SK-N-SH treated with all-trans-retinoic acid at 6 μM for 48 hours (cell line): ENCODE measurements around the gene RSPH9.

Source experiments
- ATAC-seq: fragments of 200-7000 bp; cut with Tn5 transposase; 3 replicates; pipeline ENCODE4 v1.9.1; 2020; ENCODE audit warnings: mild to moderate bottlenecking, moderate library complexity
- BACH2 ChIP-seq: fragments of 250-450 bp; sonication (Bioruptor Pico); IDR thresholded peaks from 2 replicates; pipeline ENCODE4 v1.9.0; 2021; ENCODE audit warnings: mild to moderate bottlenecking, borderline replicate concordance
- CREB5 ChIP-seq: fragments of 250-450 bp; sonication (Bioruptor Pico); IDR thresholded peaks from 2 replicates; pipeline ENCODE4 v1.5.1; 2020; ENCODE audit warnings: low read depth, mild to moderate bottlenecking, moderate library complexity
- CSDC2 ChIP-seq: fragments of 250-450 bp; sonication (Bioruptor Pico); IDR thresholded peaks from 2 replicates; pipeline ENCODE4 v1.5.0; 2020; ENCODE audit warnings: mild to moderate bottlenecking, moderate library complexity
- ESRRG ChIP-seq: fragments of 250-450 bp; sonication (Bioruptor Pico); IDR thresholded peaks from 2 replicates; pipeline ENCODE4 v1.6.1; 2021; ENCODE audit warnings: mild to moderate bottlenecking
- GLIS3 ChIP-seq: fragments of 250-450 bp; sonication (Bioruptor Pico); IDR thresholded peaks from 2 replicates; pipeline ENCODE4 v1.5.0; 2020; ENCODE audit warnings: mild to moderate bottlenecking, moderate library complexity
- ISL1 ChIP-seq: fragments of 250-450 bp; sonication (Bioruptor Pico); IDR thresholded peaks from 2 replicates; pipeline ENCODE4 v2.1.2; 2022; ENCODE audit warnings: mild to moderate bottlenecking, moderate library complexity
- OSR1 ChIP-seq: fragments of 250-450 bp; sonication (Bioruptor Pico); IDR thresholded peaks from 2 replicates; pipeline ENCODE4 v1.8.0; 2022; ENCODE audit warnings: moderate library complexity, mild to moderate bottlenecking, inconsistent platforms
- PPARA ChIP-seq: fragments of 250-450 bp; sonication (Bioruptor Pico); IDR thresholded peaks from 2 replicates; pipeline ENCODE4 v1.5.0; 2020; ENCODE audit warnings: mild to moderate bottlenecking, borderline replicate concordance
- RARB ChIP-seq: fragments of 250-450 bp; sonication (Bioruptor Pico); IDR thresholded peaks from 2 replicates; pipeline ENCODE4 v1.8.0; 2021; ENCODE audit warnings: mild to moderate bottlenecking, moderate library complexity
- SNAI2 ChIP-seq: fragments of 250-450 bp; sonication (Bioruptor Pico); IDR thresholded peaks from 2 replicates; pipeline ENCODE4 v1.5.0; 2020; ENCODE audit warnings: mild to moderate bottlenecking, moderate library complexity
- TCF4 ChIP-seq: fragments of 250-450 bp; sonication (Bioruptor Pico); IDR thresholded peaks from 2 replicates; pipeline ENCODE4 v1.8.0; 2021; ENCODE audit warnings: mild to moderate bottlenecking, moderate library complexity, borderline replicate concordance
- TOX ChIP-seq: fragments of 250-450 bp; sonication (Bioruptor Pico); IDR thresholded peaks from 2 replicates; pipeline ENCODE4 v1.8.0; 2021; ENCODE audit warnings: mild to moderate bottlenecking, moderate library complexity, borderline replicate concordance
- ZC3H10 ChIP-seq: fragments of 250-450 bp; sonication (Bioruptor Pico); IDR thresholded peaks from 2 replicates; pipeline ENCODE4 v1.5.1; 2021; ENCODE audit warnings: mild to moderate bottlenecking, moderate library complexity
- ZFP3 ChIP-seq: fragments of 250-450 bp; sonication (Bioruptor Pico); IDR thresholded peaks from 2 replicates; pipeline ENCODE4 v1.5.0; 2020; ENCODE audit warnings: mild to moderate bottlenecking, moderate library complexity
- ZNF565 ChIP-seq: fragments of 450-650 bp; formaldehyde crosslinking; conservative IDR thresholded peaks from 2 replicates; pipeline ENCODE4 v1.5.0; 2020; ENCODE audit warnings: low read depth, mild to moderate bottlenecking, moderate library complexity
- ZNF70 ChIP-seq: fragments of 450-650 bp; formaldehyde crosslinking; IDR thresholded peaks from 2 replicates; pipeline ENCODE4 v1.5.0; 2020; ENCODE audit warnings: mild to moderate bottlenecking, moderate library complexity
- ZNF8 ChIP-seq: fragments of 450-650 bp; formaldehyde crosslinking; IDR thresholded peaks from 2 replicates; pipeline ENCODE4 v1.5.0; 2020; ENCODE audit warnings: mild to moderate bottlenecking, moderate library complexity
- TF ChIP-seq, protein P1 (sequence below): fragments of 250-450 bp; sonication (Bioruptor Pico); IDR thresholded peaks from 2 replicates; pipeline ENCODE4 v1.5.1; 2021; ENCODE audit warnings: mild to moderate bottlenecking, moderate library complexity
- TF ChIP-seq, protein P2 (sequence below): fragments of 250-450 bp; sonication (Bioruptor Pico); IDR thresholded peaks from 2 replicates; pipeline ENCODE4 v1.8.0; 2020; ENCODE audit warnings: mild to moderate bottlenecking, moderate library complexity, borderline replicate concordance
- TF ChIP-seq, protein P3 (sequence below): fragments of 250-450 bp; sonication (Bioruptor Pico); IDR thresholded peaks from 2 replicates; pipeline ENCODE4 v1.5.0; 2020; ENCODE audit warnings: mild to moderate bottlenecking, moderate library complexity
- TF ChIP-seq, protein P4 (sequence below): fragments of 250-450 bp; sonication (Bioruptor Pico); IDR thresholded peaks from 2 replicates; pipeline ENCODE4 v1.8.0; 2021; ENCODE audit warnings: low read depth, mild to moderate bottlenecking, moderate library complexity, borderline replicate concordance

The RSPH9 gene

GRCh38 chr6:43674921-43675320, 30.1 kb downstream of the RSPH9 start:
- no peak for ATAC-seq
- TF ChIP-seq PPARA (CRISPR knock-in tag) (no peak), ZNF565 (CRISPR knock-in tag) (no peak), TCF4 (CRISPR knock-in tag) (no peak), CSDC2 (no peak), ZNF70 (CRISPR knock-in tag) (no peak), OSR1 (no peak), ZC3H10 (CRISPR knock-in tag) (no peak), ZNF8 (CRISPR knock-in tag) (no peak), BACH2 (CRISPR knock-in tag) (no peak), RARB (no peak), TOX (no peak), ZFP3 (no peak), CREB5 (no peak), GLIS3 (CRISPR knock-in tag) (no peak), ESRRG (CRISPR knock-in tag) (no peak)
- TF ChIP-seq, protein P1, sequence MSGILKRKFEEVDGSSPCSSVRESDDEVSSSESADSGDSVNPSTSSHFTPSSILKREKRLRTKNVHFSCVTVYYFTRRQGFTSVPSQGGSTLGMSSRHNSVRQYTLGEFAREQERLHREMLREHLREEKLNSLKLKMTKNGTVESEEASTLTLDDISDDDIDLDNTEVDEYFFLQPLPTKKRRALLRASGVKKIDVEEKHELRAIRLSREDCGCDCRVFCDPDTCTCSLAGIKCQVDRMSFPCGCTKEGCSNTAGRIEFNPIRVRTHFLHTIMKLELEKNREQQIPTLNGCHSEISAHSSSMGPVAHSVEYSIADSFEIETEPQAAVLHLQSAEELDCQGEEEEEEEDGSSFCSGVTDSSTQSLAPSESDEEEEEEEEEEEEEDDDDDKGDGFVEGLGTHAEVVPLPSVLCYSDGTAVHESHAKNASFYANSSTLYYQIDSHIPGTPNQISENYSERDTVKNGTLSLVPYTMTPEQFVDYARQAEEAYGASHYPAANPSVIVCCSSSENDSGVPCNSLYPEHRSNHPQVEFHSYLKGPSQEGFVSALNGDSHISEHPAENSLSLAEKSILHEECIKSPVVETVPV (CRISPR knock-in tag), result no peak
- TF ChIP-seq, protein P2, sequence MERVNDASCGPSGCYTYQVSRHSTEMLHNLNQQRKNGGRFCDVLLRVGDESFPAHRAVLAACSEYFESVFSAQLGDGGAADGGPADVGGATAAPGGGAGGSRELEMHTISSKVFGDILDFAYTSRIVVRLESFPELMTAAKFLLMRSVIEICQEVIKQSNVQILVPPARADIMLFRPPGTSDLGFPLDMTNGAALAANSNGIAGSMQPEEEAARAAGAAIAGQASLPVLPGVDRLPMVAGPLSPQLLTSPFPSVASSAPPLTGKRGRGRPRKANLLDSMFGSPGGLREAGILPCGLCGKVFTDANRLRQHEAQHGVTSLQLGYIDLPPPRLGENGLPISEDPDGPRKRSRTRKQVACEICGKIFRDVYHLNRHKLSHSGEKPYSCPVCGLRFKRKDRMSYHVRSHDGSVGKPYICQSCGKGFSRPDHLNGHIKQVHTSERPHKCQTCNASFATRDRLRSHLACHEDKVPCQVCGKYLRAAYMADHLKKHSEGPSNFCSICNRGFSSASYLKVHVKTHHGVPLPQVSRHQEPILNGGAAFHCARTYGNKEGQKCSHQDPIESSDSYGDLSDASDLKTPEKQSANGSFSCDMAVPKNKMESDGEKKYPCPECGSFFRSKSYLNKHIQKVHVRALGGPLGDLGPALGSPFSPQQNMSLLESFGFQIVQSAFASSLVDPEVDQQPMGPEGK (CRISPR knock-in tag), result no peak
- TF ChIP-seq, protein P3, sequence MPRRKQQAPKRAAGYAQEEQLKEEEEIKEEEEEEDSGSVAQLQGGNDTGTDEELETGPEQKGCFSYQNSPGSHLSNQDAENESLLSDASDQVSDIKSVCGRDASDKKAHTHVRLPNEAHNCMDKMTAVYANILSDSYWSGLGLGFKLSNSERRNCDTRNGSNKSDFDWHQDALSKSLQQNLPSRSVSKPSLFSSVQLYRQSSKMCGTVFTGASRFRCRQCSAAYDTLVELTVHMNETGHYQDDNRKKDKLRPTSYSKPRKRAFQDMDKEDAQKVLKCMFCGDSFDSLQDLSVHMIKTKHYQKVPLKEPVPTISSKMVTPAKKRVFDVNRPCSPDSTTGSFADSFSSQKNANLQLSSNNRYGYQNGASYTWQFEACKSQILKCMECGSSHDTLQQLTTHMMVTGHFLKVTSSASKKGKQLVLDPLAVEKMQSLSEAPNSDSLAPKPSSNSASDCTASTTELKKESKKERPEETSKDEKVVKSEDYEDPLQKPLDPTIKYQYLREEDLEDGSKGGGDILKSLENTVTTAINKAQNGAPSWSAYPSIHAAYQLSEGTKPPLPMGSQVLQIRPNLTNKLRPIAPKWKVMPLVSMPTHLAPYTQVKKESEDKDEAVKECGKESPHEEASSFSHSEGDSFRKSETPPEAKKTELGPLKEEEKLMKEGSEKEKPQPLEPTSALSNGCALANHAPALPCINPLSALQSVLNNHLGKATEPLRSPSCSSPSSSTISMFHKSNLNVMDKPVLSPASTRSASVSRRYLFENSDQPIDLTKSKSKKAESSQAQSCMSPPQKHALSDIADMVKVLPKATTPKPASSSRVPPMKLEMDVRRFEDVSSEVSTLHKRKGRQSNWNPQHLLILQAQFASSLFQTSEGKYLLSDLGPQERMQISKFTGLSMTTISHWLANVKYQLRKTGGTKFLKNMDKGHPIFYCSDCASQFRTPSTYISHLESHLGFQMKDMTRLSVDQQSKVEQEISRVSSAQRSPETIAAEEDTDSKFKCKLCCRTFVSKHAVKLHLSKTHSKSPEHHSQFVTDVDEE, result no peak
- TF ChIP-seq, protein P4, sequence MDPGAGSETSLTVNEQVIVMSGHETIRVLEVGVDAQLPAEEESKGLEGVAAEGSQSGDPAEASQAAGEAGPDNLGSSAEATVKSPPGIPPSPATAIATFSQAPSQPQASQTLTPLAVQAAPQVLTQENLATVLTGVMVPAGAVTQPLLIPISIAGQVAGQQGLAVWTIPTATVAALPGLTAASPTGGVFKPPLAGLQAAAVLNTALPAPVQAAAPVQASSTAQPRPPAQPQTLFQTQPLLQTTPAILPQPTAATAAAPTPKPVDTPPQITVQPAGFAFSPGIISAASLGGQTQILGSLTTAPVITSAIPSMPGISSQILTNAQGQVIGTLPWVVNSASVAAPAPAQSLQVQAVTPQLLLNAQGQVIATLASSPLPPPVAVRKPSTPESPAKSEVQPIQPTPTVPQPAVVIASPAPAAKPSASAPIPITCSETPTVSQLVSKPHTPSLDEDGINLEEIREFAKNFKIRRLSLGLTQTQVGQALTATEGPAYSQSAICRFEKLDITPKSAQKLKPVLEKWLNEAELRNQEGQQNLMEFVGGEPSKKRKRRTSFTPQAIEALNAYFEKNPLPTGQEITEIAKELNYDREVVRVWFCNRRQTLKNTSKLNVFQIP (CRISPR knock-in tag), result no peak

GRCh38 chr6:43676962-43677606, 32.2 kb downstream of the RSPH9 start:
- ATAC-seq, result no peak
- TF ChIP-seq ZNF565 (CRISPR knock-in tag), result no peak
- TF ChIP-seq ZNF8 (CRISPR knock-in tag), result no peak
- TF ChIP-seq, protein P3, result no peak
- TF ChIP-seq ISL1 (CRISPR knock-in tag), result no peak
- no peak for TF ChIP-seq RARB
- no peak for TF ChIP-seq TCF4 (CRISPR knock-in tag)
- TF ChIP-seq, protein P2 (CRISPR knock-in tag), result no peak
- no peak for TF ChIP-seq CREB5
- no peak for TF ChIP-seq ZNF70 (CRISPR knock-in tag)
- TF ChIP-seq, protein P1 (CRISPR knock-in tag), result no peak
- TF ChIP-seq ESRRG (CRISPR knock-in tag), result no peak
- TF ChIP-seq OSR1, result no peak
- no peak for TF ChIP-seq SNAI2
- TF ChIP-seq ZC3H10 (CRISPR knock-in tag), result no peak
- no peak for TF ChIP-seq BACH2 (CRISPR knock-in tag)
